HG03097 (cell line): ENCODE measurements around the gene DCAF7.

Source experiments
- ATAC-seq: cut with Tn5 transposase; IDR thresholded peaks from one replicate; pipeline ENCODE4 v1.9.1; 2021; ENCODE audit not compliant: unreplicated experiment, low FRiP score

Gene DCAF7

GRCh38 chr17:63549946-63550816 is at the start of gene DCAF7:
Gene DCAF7 (plus strand): TSS chr17:63550477. CDS start chr17:63550678, 201 bp downstream.
- ATAC-seq, result peak; percentile 91

DNA sequence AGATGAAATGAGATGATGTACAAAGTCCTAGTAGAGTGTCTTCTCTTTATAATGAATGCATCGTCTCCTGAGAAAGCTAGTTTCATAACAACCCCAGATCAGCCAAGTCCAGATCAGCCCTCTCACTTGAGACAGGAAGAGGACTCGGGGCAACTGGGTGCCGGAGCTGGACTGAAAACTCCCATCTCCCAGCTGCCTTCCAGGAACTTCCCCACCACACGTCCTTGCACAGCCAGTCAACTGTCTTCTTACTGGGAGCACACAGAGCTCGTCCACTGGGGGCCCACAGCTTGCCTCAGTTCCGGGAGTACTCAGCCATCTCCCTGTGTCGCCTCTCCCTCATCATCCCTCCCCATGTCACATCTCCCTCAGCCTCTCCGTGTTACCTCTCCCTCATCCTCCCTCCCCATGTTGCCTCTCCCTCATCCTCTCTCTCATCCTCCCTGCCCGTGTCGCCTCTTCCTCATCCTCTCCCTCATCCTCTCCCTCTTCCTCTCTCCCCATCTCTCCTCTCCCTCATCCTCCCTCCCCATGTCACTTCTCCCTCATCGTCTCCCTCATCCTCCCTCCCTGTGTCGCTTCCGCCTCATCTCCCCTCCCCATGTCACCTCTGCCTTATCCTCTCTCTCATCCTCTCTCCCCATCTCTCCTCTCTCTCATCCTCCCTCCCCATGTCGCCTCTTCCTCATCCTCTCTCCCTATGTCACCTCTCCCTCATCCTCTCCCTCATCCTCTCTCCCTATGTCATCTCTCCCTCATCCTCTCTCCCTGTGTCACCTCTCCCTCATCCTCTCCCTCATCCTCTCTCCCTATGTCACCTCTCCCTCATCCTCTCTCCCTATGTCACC is 49.5 kb upstream of the DCAF7 start:
- no peak for ATAC-seq

DNA sequence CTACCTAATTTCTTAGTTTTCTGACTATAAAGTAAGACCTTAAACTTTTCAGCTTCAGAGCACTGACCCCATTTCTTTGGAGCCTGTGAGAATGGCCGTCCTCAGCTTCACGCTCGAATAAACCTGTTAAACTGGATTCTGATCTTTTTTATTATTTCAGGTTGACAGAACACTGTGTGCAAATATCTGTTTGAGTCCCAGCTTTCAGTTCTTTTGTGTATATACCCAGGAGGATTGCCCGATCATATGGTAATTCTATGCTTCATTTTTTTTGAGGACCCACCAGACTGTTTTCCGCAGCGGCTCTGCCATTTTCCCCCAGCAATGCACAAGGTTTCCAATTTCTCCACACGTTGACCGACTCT is 47.0 kb upstream of the DCAF7 start:
- no peak for ATAC-seq

DNA sequence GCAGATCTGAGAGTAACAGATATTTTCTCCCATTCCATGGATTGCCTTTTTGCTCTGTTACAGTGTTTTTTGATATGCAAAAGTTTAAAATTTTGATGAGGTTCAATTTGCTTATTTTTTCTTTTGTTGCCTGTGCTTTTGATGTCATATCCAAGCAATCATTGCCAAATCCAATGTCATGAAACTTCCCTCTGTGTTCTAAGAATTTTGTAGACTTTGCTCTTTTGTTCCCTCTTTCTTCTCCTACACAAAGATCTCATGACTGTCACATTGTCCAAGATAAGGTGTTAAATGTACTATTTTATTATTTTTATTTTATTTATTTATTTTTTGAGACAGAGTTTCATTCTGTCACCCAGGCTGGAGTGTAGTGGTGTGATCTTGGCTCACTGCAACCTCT is 46.0 kb upstream of the DCAF7 start:
- no peak for ATAC-seq

DNA sequence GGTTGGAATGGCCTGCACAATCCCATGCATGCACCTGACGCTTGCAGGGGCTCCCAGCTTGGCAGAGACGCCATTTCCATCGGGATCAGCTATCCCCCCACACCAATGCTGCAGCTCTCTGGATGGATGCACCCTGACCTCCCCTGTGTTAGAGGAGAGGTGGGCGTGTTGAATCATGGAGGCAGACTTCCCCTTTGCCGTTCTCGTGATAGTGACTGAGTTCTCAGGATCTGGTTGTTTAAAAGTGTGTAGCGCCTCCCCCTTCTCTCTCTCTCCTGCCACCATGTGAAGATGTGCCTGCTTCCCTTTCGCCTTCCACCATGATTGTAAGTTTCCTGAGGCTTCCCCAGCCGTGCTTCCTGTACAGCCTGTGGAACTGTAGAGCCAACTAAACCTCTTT is 44.9 kb upstream of the DCAF7 start:
- no peak for ATAC-seq

GRCh38 chr17:63506627-63507026 is 43.6 kb upstream of the DCAF7 start:
- ATAC-seq, result no peak

- ATAC-seq, result no peak
These were observed 38.9 kb upstream of the DCAF7 start for GRCh38 chr17:63511331-63511730.

- ATAC-seq, result no peak
These were observed 37.9 kb upstream of the DCAF7 start for GRCh38 chr17:63512388-63512787.

DNA sequence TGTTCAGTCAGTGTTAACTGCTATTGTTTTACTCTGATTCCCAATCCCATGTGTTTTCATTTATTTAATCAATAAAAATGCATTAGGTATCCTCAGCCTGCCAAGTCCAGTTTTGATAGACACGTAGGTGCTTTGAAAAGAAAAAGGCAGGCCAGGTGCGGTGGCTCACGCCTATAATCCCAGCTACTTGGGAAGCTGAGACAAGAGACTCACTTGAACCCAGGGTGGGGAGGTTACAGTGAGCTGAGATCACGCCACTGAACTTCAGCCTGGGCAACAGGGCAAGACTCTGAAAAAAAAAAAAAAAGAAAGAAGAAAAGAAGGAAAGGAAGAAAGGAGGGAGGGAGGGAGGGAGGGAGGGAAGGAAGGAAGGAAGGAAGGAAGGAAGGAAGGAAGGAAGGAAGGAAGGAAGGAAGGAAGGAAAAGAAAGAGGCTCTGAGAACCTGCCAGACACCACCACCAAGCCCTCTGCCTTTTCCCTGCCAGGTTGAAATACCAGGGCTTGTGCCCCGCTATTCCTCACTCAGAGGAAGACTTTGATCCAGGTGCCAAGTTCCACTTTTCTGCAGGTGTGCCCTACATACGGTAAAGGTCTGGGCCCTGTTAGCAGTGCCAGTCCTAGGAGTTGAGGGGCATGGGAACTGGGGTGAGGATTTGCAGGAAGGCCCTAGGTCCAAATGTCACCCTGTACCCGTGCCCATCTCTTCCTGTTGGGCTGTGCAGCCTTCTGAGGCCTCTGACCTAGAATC is 37.2 kb upstream of the DCAF7 start:
- no peak for ATAC-seq

GRCh38 chr17:63514477-63514876 is 35.8 kb upstream of the DCAF7 start:
- ATAC-seq, result no peak

GRCh38 chr17:63514974-63515373 is 35.3 kb upstream of the DCAF7 start:
- ATAC-seq, result no peak

DNA sequence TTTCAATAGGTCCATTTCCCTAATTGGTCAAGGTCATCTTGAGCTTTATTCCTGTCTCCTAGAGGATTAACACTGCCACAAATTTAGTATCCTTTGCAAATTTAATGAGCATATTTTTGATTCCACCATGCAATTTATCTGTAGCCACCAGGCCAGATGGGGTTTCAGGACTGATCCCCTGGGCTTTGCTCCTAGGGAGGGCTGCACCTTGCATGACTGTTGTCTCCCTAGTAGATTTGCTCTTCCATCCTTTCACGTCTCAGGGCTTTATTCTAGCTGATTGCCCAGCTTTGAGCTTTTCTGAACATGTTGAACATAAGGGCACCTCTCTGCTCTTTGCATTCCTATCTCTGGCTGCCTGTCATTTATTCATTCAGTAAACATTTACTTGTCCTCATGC is 34.9 kb upstream of the DCAF7 start:
- ATAC-seq, result no peak

- ATAC-seq, result no peak
These were observed 33.1 kb upstream of the DCAF7 start for GRCh38 chr17:63516910-63517824.

DNA sequence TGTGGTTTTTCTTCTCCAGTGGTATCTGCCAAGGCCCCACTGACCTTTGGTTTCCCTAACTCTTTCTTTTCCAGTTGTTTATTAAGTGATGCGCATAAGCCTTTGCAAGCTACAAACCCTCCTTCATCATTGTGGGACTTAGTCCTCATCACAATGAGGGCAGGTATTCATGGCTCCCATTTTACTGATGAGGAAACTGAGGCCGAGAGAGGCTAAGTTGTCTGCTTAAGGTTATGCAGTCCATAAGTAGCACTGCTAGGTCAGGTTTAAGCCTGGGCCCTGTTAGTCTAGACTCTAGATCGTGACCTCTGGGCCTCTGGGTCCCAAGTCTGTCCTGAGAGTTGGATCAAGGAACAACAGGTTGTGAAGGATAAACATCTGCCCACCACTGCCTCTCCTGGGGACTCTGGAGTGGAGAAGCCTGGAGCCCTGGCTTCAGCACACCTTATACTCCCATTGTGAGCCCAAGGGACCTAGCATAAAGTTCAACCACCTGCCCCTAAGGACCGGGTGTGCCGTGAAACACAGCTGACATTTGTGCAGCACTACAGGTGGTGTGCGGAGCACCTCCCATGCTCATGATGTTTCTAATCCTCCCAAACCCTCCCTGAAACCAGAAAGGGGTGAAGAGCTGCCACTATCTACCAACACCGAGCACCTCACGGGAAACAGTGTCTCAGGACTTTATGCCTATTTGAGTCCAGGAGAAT is 32.3 kb upstream of the DCAF7 start:
- no peak for ATAC-seq

- no peak for ATAC-seq
These were observed 31.0 kb upstream of the DCAF7 start for GRCh38 chr17:63519116-63519881.

GRCh38 chr17:63519972-63520882 is 30.1 kb upstream of the DCAF7 start:
- ATAC-seq, result no peak

DNA sequence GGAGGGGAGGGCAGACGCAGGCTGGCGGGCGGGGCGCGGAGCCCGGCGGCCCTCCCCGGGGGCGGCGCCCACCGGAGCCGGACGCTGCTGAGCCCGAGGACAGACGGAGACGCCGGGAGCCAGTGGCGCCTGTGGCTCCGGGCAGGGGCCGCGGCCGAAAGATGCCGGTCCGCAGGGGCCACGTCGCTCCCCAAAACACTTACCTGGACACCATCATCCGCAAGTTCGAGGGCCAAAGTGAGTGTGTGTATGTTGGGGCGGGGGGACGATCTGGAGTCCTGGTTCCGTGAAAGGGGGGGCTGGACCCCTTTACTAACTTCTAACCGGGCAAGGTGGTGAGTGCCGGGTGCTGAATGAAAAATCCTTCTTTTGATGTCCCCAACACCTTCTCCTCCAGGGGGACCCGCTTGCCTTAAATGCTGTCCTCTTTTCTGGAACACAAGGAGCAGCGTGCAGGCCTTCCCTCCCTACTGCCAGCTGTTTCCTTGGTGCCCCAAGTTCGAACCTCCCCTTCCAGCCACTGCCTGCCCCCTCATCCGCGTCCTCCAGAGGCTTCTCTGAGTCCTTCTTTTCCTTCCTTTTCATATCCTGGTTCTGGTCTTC is 26.9 kb upstream of the DCAF7 start, which contains the start of gene KCNH6:
TSS of gene KCNH6 (plus strand) at position 106 of the 603 bp plus-strand sequence. CDS start at position 162, 56 bp downstream.
- ATAC-seq, result no peak
